SK-N-SH (cell line): Measurements from ENCODE around the gene SCRN1. TPM values are rescaled to one million over a fixed set of nuclear protein-coding genes. Genes with fewer than 3 reads are reported as not detected.

Experiments used
- CTCF ChIA-PET: fragments of 300-600, 350-600 bp; formaldehyde crosslinking; extraction: SDS; loops from one replicate; lab custom pipeline; 2021; lab: Yijun Ruan, JAX
- POLR2A ChIA-PET: fragments of 350-600 bp; sonication (Branson Sonifier 250); formaldehyde crosslinking; extraction: SDS; loops from one replicate; lab custom pipeline; 2020; ENCODE audit warnings: antibody characterized with exemption, inconsistent platforms; lab: Yijun Ruan, JAX
- DNase-seq: peaks from one replicate; pipeline ENCODE4 v3.0.0; 2012
- H2AFZ ChIP-seq: fragments of 200-600 bp; sonication (generic); 2 replicates; pipeline ENCODE4 v1.8.1; 2016; ENCODE audit warnings: antibody characterized with exemption, mild to moderate bottlenecking, low read depth
- H3F3A ChIP-seq: fragments of 200-600 bp; sonication (generic); replicated peaks from 2 replicates; pipeline ENCODE3; 2016; ENCODE audit warnings: antibody characterized with exemption, mild to moderate bottlenecking; ENCODE audit not compliant: insufficient read depth
- H3K27ac ChIP-seq, 2 experiments: fragments of 200-500 bp in 1 of 2; fragments of 200-600 bp in 1 of 2; sonication (Bioruptor generic) in 1 of 2; sonication (generic), shearing (Covaris generic) in 1 of 2; 2 replicates each; pipeline versions ENCODE4 v1.5.1 to v1.6.1; 2014 to 2016; ENCODE audit warnings: low read depth in 2 of 2, inconsistent platforms in 1 of 2, low read length in 1 of 2, mild to moderate bottlenecking in 1 of 2, mixed read lengths in 1 of 2
- H3K27me3 ChIP-seq: fragments of 200-600 bp; sonication (generic), shearing (Covaris generic); 2 replicates; pipeline ENCODE4 v1.6.1; 2016; ENCODE audit warnings: mixed run types; ENCODE audit not compliant: insufficient read depth
- H3K36me3 ChIP-seq, 2 experiments: fragments of 200-500 bp in 1 of 2; fragments of 200-600 bp in 1 of 2; sonication (Bioruptor generic) in 1 of 2; sonication (generic) in 1 of 2; replicated peaks in 1 of 2; 2 replicates each; pipeline versions ENCODE3 to v1.5.1; 2014 to 2016; ENCODE audit warnings: low read length in 1 of 2, mild to moderate bottlenecking in 1 of 2; ENCODE audit not compliant: insufficient read depth in 2 of 2, control insufficient read depth in 1 of 2
- H3K4me1 ChIP-seq, 2 experiments: fragments of 200-500 bp in 1 of 2; fragments of 200-600 bp in 1 of 2; sonication (Bioruptor generic) in 1 of 2; sonication (generic), shearing (Covaris generic) in 1 of 2; 2 replicates each; pipeline versions ENCODE4 v1.5.1 to v1.6.1; 2014 to 2016; ENCODE audit warnings: low read depth in 1 of 2, low read length in 1 of 2, mixed run types in 1 of 2; ENCODE audit not compliant: insufficient read depth in 2 of 2, control insufficient read depth in 1 of 2
- H3K4me2 ChIP-seq: fragments of 200-600 bp; sonication (generic), shearing (Covaris generic); 2 replicates; pipeline ENCODE4 v1.6.1; 2017; ENCODE audit warnings: mixed run types
- H3K4me3 ChIP-seq, 2 experiments: fragments of 200-500 bp in 1 of 2; fragments of 200-600 bp in 1 of 2; sonication (Bioruptor generic) in 1 of 2; sonication (generic), shearing (Covaris generic) in 1 of 2; 2 replicates each; pipeline versions ENCODE4 v1.5.1 to v1.8.1; 2014 to 2016; ENCODE audit warnings: low read depth in 2 of 2, inconsistent platforms in 1 of 2, low read length in 1 of 2, mild to moderate bottlenecking in 1 of 2, mixed read lengths in 1 of 2, moderate library complexity in 1 of 2
- H3K79me2 ChIP-seq: fragments of 200-600 bp; sonication (generic); 2 replicates; pipeline ENCODE4 v1.8.1; 2017; ENCODE audit warnings: mild to moderate bottlenecking; ENCODE audit not compliant: insufficient read depth
- H3K9ac ChIP-seq: fragments of 200-600 bp; sonication (generic); 2 replicates; pipeline ENCODE4 v1.6.1; 2017; ENCODE audit warnings: mixed run types
- H3K9me2 ChIP-seq: fragments of 200-600 bp; sonication (generic); 2 replicates; pipeline ENCODE4 v1.6.1; 2017; ENCODE audit warnings: mixed run types
- H3K9me3 ChIP-seq: fragments of 200-600 bp; sonication (generic); 2 replicates; pipeline ENCODE4 v1.6.1; 2017; ENCODE audit warnings: mixed run types, mild to moderate bottlenecking, moderate library complexity
- H4K20me1 ChIP-seq: fragments of 200-600 bp; sonication (generic); 2 replicates; pipeline ENCODE4 v1.6.1; 2017; ENCODE audit warnings: mild to moderate bottlenecking, mixed run types; ENCODE audit not compliant: insufficient read depth
- ELF1 ChIP-seq: IDR thresholded peaks from 2 replicates; pipeline ENCODE4 v1.4.0; 2012
- EZH2phosphoT487 ChIP-seq: fragments of 200-600 bp; sonication (generic); IDR thresholded peaks from 2 replicates; pipeline ENCODE4 v1.6.1; 2017; ENCODE audit warnings: low read depth, mixed run types, mild to moderate bottlenecking, antibody characterized with exemption, moderate library complexity, borderline replicate concordance
- FOSL2 ChIP-seq: IDR thresholded peaks from 2 replicates; pipeline ENCODE4 v1.4.0; 2012; ENCODE audit warnings: low read depth, mild to moderate bottlenecking, moderate library complexity, borderline replicate concordance
- IRF3 ChIP-seq: fragments of 150-350 bp; IDR thresholded peaks from 2 replicates; pipeline ENCODE4 v1.6.1; 2016; ENCODE audit warnings: mild to moderate bottlenecking, low read depth, low read length
- MXI1 ChIP-seq: IDR thresholded peaks from 2 replicates; pipeline ENCODE4 v1.6.1; 2012; ENCODE audit warnings: mild to moderate bottlenecking, low read depth, low read length, improper control_type of control experiment
- NFIC ChIP-seq: IDR thresholded peaks from 2 replicates; pipeline ENCODE4 v1.4.0; 2012; ENCODE audit warnings: borderline replicate concordance
- NRF1 ChIP-seq: IDR thresholded peaks from 2 replicates; pipeline ENCODE4 v1.6.1; 2012; ENCODE audit warnings: low read depth, mild to moderate bottlenecking, low read length
- RFX5 ChIP-seq: IDR thresholded peaks from 2 replicates; pipeline ENCODE4 v1.6.1; 2012; ENCODE audit warnings: mild to moderate bottlenecking, improper control_type of control experiment, low read length
- SIN3A ChIP-seq: IDR thresholded peaks from 2 replicates; pipeline ENCODE4 v1.6.1; 2012; ENCODE audit warnings: low read depth, mild to moderate bottlenecking, low read length, moderate library complexity, borderline replicate concordance
- TAF1 ChIP-seq: IDR thresholded peaks from 2 replicates; pipeline ENCODE4 v1.6.1; 2012; ENCODE audit warnings: low read depth, mild to moderate bottlenecking, low read length, moderate library complexity, borderline replicate concordance
- TCF12 ChIP-seq: IDR thresholded peaks from 2 replicates; pipeline ENCODE4 v1.4.0; 2012
- USF1 ChIP-seq: IDR thresholded peaks from 2 replicates; pipeline ENCODE4 v1.4.0; 2012; ENCODE audit warnings: low read depth, borderline replicate concordance
- WGBS: methylation state at CpG from one replicate; pipeline ENCODE4 v1.1.6; 2017; ENCODE audit warnings: low lambda C conversion rate; 5-methylcytosine and 5-hydroxymethylcytosine counted together
- polyA plus RNA-seq, 3 experiments: library from polyadenylated mRNA; depleted of rRNA; stranded (reverse); fragments of >200 nt; gene quantifications; 2 replicates each; pipeline ENCODE4 v1.2.3, GENCODE V29; 2012

Gene SCRN1
- polyA plus RNA-seq, 1 of the 3 experiments (the other 2 are of a cell fraction): 64.3 TPM

- Histone ChIP-seq H3K4me1 (peaks cover 6 to 10% of the 10 kb centered on the region in 2 experiments; a peak in 2 of 4 replicates), H3K9me2 (no peaks in the 10 kb centered on the region), H3K27ac (peak overlapping the region; percentile 88 to 90; a peak in 3 of 4 replicates), H3K27me3 (no peaks in the 10 kb centered on the region), H3K4me2 (peak overlapping the region; percentile 91), H3K36me3 (peaks cover 0 to 3% of the 10 kb centered on the region in 2 experiments), H3K9me3 (no peaks in the 10 kb centered on the region), H3K9ac (peak overlapping the region; percentile 33; the same call in 1 of the 2 replicates), H2AFZ (peak overlapping the region; percentile 79), H3K4me3 (no peak overlapping the region), H3K79me2 (peaks cover 80% of the 10 kb centered on the region), H4K20me1 (no peaks in the 10 kb centered on the region), H3F3A (peaks cover 29% of the 10 kb centered on the region)
- ChIA-PET POLR2A (no interaction called here), CTCF (interaction anchor here (1.0 to 5.9 kb wide), 4 partner anchors 23 to 75 kb away, joined by 3 to 21 read pairs (median 3); no protein-coding TSS in a partner anchor)
- TF ChIP-seq USF1: no peak
- no peak for TF ChIP-seq RFX5
- TF ChIP-seq FOSL2: peak; percentile 17; the same call in 1 of the 2 replicates
- 54% methylated on average over 2 of the region's 2 CpGs for WGBS
- DNase-seq: no peak
These were observed 2.5 kb downstream of the SCRN1 start for GRCh38 chr7:29987083-29987482.

GRCh38 chr7:29980151-29980550, 9.4 kb downstream of the SCRN1 start:
- no peak for DNase-seq
- peaks cover 0 to 11% of the 10 kb centered on the region in 2 experiments; a peak in 2 of 4 replicates for H3K4me1 ChIP-seq
- no peaks in the 10 kb centered on the region for H3K9me2 ChIP-seq
- no peak overlapping the region for H3K9ac ChIP-seq
- no peak overlapping the region for H3K27ac ChIP-seq
- no peaks in the 10 kb centered on the region for H3K9me3 ChIP-seq
- no peak overlapping the region for H2AFZ ChIP-seq
- ChIA-PET POLR2A (interaction anchor here (1.6 kb wide), 1 partner anchor 10 kb away, joined by 4 read pairs; the partner anchor contains the start of gene SCRN1), CTCF (interaction anchor here (1.0 to 1.5 kb wide), 3 partner anchors 9 to 51 kb away, joined by 3 to 4 read pairs (median 3); partner anchors contain the start of gene SCRN1)
- no peaks in the 10 kb centered on the region for H3K27me3 ChIP-seq
- no peak overlapping the region for H3K4me3 ChIP-seq
- peaks cover 7 to 24% of the 10 kb centered on the region in 2 experiments for H3K36me3 ChIP-seq
- H3F3A ChIP-seq: peaks cover 3% of the 10 kb centered on the region
- H3K79me2 ChIP-seq: peaks cover 99% of the 10 kb centered on the region
- TF ChIP-seq TCF12 (no peak), MXI1 (no peak), SIN3A (no peak), EZH2phosphoT487 (no peak), ELF1 (no peak), NFIC (no peak), RFX5 (no peak), TAF1 (no peak), NRF1 (no peak), IRF3 (no peak)
- H3K4me2 ChIP-seq: no peak overlapping the region
- peaks cover 40% of the 10 kb centered on the region for H4K20me1 ChIP-seq
